ENCODE data around the gene OR1L8.

Gene OR1L8

GRCh38 chr9:122526602-122527001, 56.6 kb downstream of the OR1L8 start:
- H3K4me3 ChIP-seq (ENCODE audit: insufficient read depth, low read depth, low read length, poor library complexity, severe bottlenecking) = no peak overlapping the region
- H3K27ac ChIP-seq (ENCODE audit: insufficient read depth, low read length, poor library complexity, severe bottlenecking) = no peak overlapping the region
- H3K9me3 ChIP-seq (ENCODE audit: control insufficient read depth, low read length) = no peaks in the 10 kb centered on the region
- H3K36me3 ChIP-seq (ENCODE audit: control insufficient read depth, insufficient read depth, low read length) = no peaks in the 10 kb centered on the region
- no peaks in the 10 kb centered on the region for H3K4me1 ChIP-seq (ENCODE audit: control insufficient read depth, insufficient read depth, low read length, poor library complexity, severe bottlenecking)
- DNase-seq = no peak
- H3K27me3 ChIP-seq (replicated peaks; ENCODE audit: control insufficient read depth, insufficient read depth, low read length, poor library complexity, severe bottlenecking) = no peaks in the 10 kb centered on the region

- Histone ChIP-seq H3K4me3 (ENCODE audit: insufficient read depth, low read depth, low read length, poor library complexity, severe bottlenecking) (no peak overlapping the region), H3K27me3 (replicated peaks; ENCODE audit: control insufficient read depth, insufficient read depth, low read length, poor library complexity, severe bottlenecking) (no peaks in the 10 kb centered on the region), H3K27ac (ENCODE audit: insufficient read depth, low read length, poor library complexity, severe bottlenecking) (no peak overlapping the region), H3K9me3 (ENCODE audit: control insufficient read depth, low read length) (no peaks in the 10 kb centered on the region), H3K36me3 (ENCODE audit: control insufficient read depth, insufficient read depth, low read length) (no peaks in the 10 kb centered on the region), H3K4me1 (ENCODE audit: control insufficient read depth, insufficient read depth, low read length, poor library complexity, severe bottlenecking) (no peaks in the 10 kb centered on the region)
- no peak for DNase-seq
Measured at GRCh38 chr9:122519376-122519775, 63.8 kb downstream of the OR1L8 start.

DNA sequence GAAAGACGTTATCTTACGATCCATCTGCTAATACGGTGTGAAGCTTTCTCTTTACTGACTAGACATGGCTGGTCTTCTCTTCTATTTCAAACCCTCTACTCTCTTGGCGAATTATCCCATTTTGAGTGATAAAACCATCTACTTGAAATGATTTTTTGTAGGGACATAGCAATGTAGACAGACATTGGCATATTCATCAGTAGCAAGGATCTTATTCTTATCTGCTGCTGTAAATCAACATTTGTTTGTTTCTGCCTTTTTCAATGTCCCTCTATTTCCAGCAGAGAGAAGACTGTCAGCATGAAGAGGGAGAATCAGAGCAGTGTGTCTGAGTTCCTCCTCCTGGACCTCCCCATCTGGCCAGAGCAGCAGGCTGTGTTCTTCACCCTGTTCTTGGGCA, 64.3 kb downstream of the OR1L8 start, which contains the start of gene OR1J4:
TSS of gene OR1J4 (plus strand) at position 301 of the 400 bp plus-strand sequence. CDS start at position 301, 0 bp downstream.
- Histone ChIP-seq H3K27me3 (replicated peaks; ENCODE audit: control insufficient read depth, insufficient read depth, low read length, poor library complexity, severe bottlenecking) (no peaks in the 10 kb centered on the region), H3K27ac (ENCODE audit: insufficient read depth, low read length, poor library complexity, severe bottlenecking) (no peak within 1 kb of the TSS), H3K4me1 (ENCODE audit: control insufficient read depth, insufficient read depth, low read length, poor library complexity, severe bottlenecking) (no peaks in the 10 kb centered on the region), H3K36me3 (ENCODE audit: control insufficient read depth, insufficient read depth, low read length) (no peaks in the 10 kb centered on the region), H3K4me3 (ENCODE audit: insufficient read depth, low read depth, low read length, poor library complexity, severe bottlenecking) (no peak within 1 kb of the TSS), H3K9me3 (ENCODE audit: control insufficient read depth, low read length) (no peaks in the 10 kb centered on the region)
- no peak for DNase-seq

- Histone ChIP-seq H3K27me3 (replicated peaks; ENCODE audit: control insufficient read depth, insufficient read depth, low read length, poor library complexity, severe bottlenecking) (no peaks in the 10 kb centered on the region), H3K4me3 (ENCODE audit: insufficient read depth, low read depth, low read length, poor library complexity, severe bottlenecking) (no peak overlapping the region), H3K4me1 (ENCODE audit: control insufficient read depth, insufficient read depth, low read length, poor library complexity, severe bottlenecking) (no peaks in the 10 kb centered on the region), H3K36me3 (ENCODE audit: control insufficient read depth, insufficient read depth, low read length) (no peaks in the 10 kb centered on the region), H3K9me3 (ENCODE audit: control insufficient read depth, low read length) (no peaks in the 10 kb centered on the region), H3K27ac (ENCODE audit: insufficient read depth, low read length, poor library complexity, severe bottlenecking) (no peak overlapping the region)
- no peak for DNase-seq
Measured at GRCh38 chr9:122518226-122518625, 65.0 kb downstream of the OR1L8 start.
